Lung (tissue), 16 donors: ENCODE measurements around the gene FKBP7. TPM values are rescaled to one million over a fixed set of nuclear protein-coding genes. Genes with fewer than 3 reads are reported as not detected.
"Not testable (repeated sequence)": the region's sequence is repeated elsewhere in the genome, so short reads cannot be mapped to it uniquely, and the experiment has no call there.

Source experiments
- ATAC-seq: fragments of 200-7000 bp; cut with Tn5 transposase; one replicate; pipeline ENCODE4 v1.9.1; 2020; ENCODE audit warnings: moderate number of reproducible peaks; ENCODE audit not compliant: insufficient read depth, low FRiP score
- DNase-seq, 3 donors: peaks; one replicate each; pipeline ENCODE4 v3.0.0-alpha.2; 2013 to 2017
- H3K27ac ChIP-seq, 2 donors: one replicate each; pipeline ENCODE4 v1.5.1; 2013; ENCODE audit warnings: mild to moderate bottlenecking in 2 of 2, moderate library complexity in 2 of 2, control low read depth in 1 of 2, inconsistent platforms in 1 of 2, low read depth in 1 of 2, low read length in 1 of 2
- H3K27me3 ChIP-seq, 3 donors: one replicate each; pipeline ENCODE4 v1.5.1; 2013; ENCODE audit warnings: low read length in 2 of 3; ENCODE audit not compliant: control insufficient read depth in 3 of 3, insufficient read depth in 3 of 3
- H3K36me3 ChIP-seq, 4 donors: one replicate each; pipeline ENCODE4 v1.5.1; 2013; ENCODE audit warnings: low read length in 4 of 4, mild to moderate bottlenecking in 1 of 4, moderate library complexity in 1 of 4; ENCODE audit not compliant: control insufficient read depth in 4 of 4, insufficient read depth in 4 of 4
- H3K4me1 ChIP-seq, 5 donors: one replicate each; pipeline ENCODE4 v1.5.1; 2013; ENCODE audit warnings: low read length in 5 of 5, mild to moderate bottlenecking in 2 of 5, moderate library complexity in 1 of 5; ENCODE audit not compliant: control insufficient read depth in 5 of 5, insufficient read depth in 5 of 5
- H3K4me3 ChIP-seq: one replicate; pipeline ENCODE4 v1.5.1; 2013; ENCODE audit warnings: mild to moderate bottlenecking, control low read depth, moderate library complexity
- H3K9ac ChIP-seq, 2 donors: one replicate each; pipeline ENCODE4 v1.5.1; 2013; ENCODE audit warnings: low read length in 2 of 2, control low read depth in 1 of 2; ENCODE audit not compliant: insufficient read depth in 1 of 2
- H3K9me3 ChIP-seq, 4 donors: one replicate each; pipeline ENCODE4 v1.5.1; 2013; ENCODE audit warnings: low read length in 3 of 4, mild to moderate bottlenecking in 1 of 4, moderate library complexity in 1 of 4; ENCODE audit not compliant: control insufficient read depth in 4 of 4, insufficient read depth in 3 of 4
- WGBS, 2 donors: extraction: QIAGEN DNeasy Blood & Tissue Kit; methylation state at CpG; one replicate each; pipeline ENCODE4 v1.1.7; 2013; 5-methylcytosine and 5-hydroxymethylcytosine counted together
- long read RNA-seq, 5 donors: transcript quantifications; one replicate each; lab custom pipeline, GENCODE V29; 2026
- polyA plus RNA-seq, 2 donors: library from polyadenylated mRNA; stranded (reverse); fragments of 200-250 nt; gene quantifications; one replicate each; pipeline ENCODE4 v1.2.1, GENCODE V29; 2013
- total RNA-seq, 2 donors: library from RNA; depleted of rRNA in 1 of 2; stranded (reverse); fragments of >200 nt in 1 of 2; gene quantifications; one replicate each; pipeline ENCODE4 v1.2.1, GENCODE V29; 2014 to 2021
- TF ChIP-seq, protein P1 (sequence below): IDR thresholded peaks from 2 replicates; pipeline ENCODE4 v1.5.1; 2012; ENCODE audit warnings: mild to moderate bottlenecking; ENCODE audit errors: control extremely low read depth, extremely low read depth
- donor health status: control.
- donor health status: control.
- donor health status: Bipolar disorder and iron deficiency.
- donor health status: healthy.
- donor health status: DM: yes; HTN: yes; CAD: no.

FKBP7 gene, protein sequence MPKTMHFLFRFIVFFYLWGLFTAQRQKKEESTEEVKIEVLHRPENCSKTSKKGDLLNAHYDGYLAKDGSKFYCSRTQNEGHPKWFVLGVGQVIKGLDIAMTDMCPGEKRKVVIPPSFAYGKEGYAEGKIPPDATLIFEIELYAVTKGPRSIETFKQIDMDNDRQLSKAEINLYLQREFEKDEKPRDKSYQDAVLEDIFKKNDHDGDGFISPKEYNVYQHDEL
- total RNA-seq, result 10 to 100 TPM in 1 of 2 donors, 1 to 10 TPM in 1; 7.7 to 53.3 TPM
- polyA plus RNA-seq, result 1 to 10 TPM; 6.6 to 7.7 TPM
- long read RNA-seq, donor 1, transcript FKBP7-205 (4 exons, 666 nt), result minor isoform, 6 of 40 reads
- long read RNA-seq, donor 1, transcript FKBP7-204 (4 exons, 2,834 nt), result major isoform, 29 of 40 reads
- long read RNA-seq, donor 1, partial matches to known transcripts, result 0 of 40 reads
- long read RNA-seq, donor 1, other reads (novel, unspliced or antisense), result 0 of 40 reads
- long read RNA-seq, donor 2, transcript FKBP7-204 (4 exons, 2,834 nt), result major isoform, 5 of 9 reads
- long read RNA-seq, donor 2, partial matches to known transcripts, result 0 of 9 reads
- long read RNA-seq, donor 2, other reads (novel, unspliced or antisense), result 0 of 9 reads
- long read RNA-seq, donor 3, transcript FKBP7-204 (4 exons, 2,834 nt), result major isoform, 16 of 21 reads
- long read RNA-seq, donor 3, partial matches to known transcripts, result 0 of 21 reads
- long read RNA-seq, donor 3, other reads (novel, unspliced or antisense), result 0 of 21 reads
- long read RNA-seq, donor 4, transcript FKBP7-204 (4 exons, 2,834 nt), result major isoform, 10 of 15 reads
- long read RNA-seq, donor 4, partial matches to known transcripts, result 0 of 15 reads
- long read RNA-seq, donor 4, other reads (novel, unspliced or antisense), result 0 of 15 reads
- long read RNA-seq, donor 5, transcript FKBP7-205 (4 exons, 666 nt), result minor isoform, 7 of 51 reads
- long read RNA-seq, donor 5, transcript FKBP7-204 (4 exons, 2,834 nt), result major isoform, 34 of 51 reads
- long read RNA-seq, donor 5, partial matches to known transcripts, result 0 of 51 reads
- long read RNA-seq, donor 5, other reads (novel, unspliced or antisense), result 0 of 51 reads

DNA sequence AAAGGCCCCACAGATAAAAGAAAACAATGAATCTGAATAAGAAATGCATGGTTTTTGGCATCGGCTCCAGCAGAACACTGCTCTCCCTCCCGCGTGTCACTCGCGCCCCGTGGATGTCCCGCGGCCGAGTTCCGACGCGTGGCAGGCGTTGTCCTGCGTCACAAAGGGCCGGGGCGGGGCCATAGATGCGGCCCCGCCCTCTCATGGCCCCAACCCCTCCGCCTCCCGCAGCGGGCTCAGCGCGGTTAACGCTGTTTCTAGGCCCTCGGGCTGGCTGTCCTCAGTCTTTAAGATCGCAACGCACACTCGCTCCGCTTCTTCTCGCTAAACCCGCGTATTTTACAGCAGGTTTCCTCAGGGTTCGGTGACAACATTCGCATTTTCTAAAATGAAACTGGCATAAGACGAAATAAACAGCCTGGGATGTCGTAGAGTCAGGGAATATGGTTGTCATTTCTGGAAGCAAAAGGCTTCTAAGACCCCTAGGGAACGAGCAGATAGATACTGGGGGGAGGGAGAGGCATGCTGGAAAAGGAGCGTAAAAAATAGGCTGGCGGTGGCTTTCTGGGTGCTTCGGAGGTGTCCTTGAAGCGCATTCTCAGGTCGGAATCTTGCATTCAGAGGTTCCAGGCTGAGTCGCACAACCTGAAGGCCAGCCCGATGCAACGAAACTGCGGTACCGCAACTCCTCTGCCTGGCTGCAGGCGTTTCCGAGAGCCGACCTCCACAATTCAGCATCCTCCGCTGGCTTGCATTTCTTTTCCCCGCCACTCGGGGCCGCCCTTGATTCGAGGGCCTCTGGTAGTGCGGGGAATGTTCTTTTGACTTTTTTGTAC, at the start of gene FKBP7:
FKBP7 (minus strand) TSS at position 162 of the 836 bp plus-strand sequence; CDS start at position 61, 101 bp downstream.
- Histone ChIP-seq H3K27me3 (no peaks in the 10 kb centered on the region), H3K9me3 (no peaks in the 10 kb centered on the region), H3K27ac (peak within 1 kb of the TSS; percentile 91 to 96), H3K4me1 (peaks cover 0 to 39% (median 24%) of the 10 kb centered on the region in 5 donors), H3K9ac (peak within 1 kb of the TSS; percentile 87 to 95), H3K4me3 (peak within 1 kb of the TSS; percentile 52), H3K36me3 (peaks cover 0 to 2% (median 0%) of the 10 kb centered on the region in 4 donors)
- TF ChIP-seq, protein P1, sequence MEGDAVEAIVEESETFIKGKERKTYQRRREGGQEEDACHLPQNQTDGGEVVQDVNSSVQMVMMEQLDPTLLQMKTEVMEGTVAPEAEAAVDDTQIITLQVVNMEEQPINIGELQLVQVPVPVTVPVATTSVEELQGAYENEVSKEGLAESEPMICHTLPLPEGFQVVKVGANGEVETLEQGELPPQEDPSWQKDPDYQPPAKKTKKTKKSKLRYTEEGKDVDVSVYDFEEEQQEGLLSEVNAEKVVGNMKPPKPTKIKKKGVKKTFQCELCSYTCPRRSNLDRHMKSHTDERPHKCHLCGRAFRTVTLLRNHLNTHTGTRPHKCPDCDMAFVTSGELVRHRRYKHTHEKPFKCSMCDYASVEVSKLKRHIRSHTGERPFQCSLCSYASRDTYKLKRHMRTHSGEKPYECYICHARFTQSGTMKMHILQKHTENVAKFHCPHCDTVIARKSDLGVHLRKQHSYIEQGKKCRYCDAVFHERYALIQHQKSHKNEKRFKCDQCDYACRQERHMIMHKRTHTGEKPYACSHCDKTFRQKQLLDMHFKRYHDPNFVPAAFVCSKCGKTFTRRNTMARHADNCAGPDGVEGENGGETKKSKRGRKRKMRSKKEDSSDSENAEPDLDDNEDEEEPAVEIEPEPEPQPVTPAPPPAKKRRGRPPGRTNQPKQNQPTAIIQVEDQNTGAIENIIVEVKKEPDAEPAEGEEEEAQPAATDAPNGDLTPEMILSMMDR, result peak; percentile 65
- 1% methylated on average over 56 of the region's 56 CpGs for WGBS, 2 donors
- peak; percentile 81 for ATAC-seq
- peak; percentile 90 to 95 (median 94) for DNase-seq

DNA sequence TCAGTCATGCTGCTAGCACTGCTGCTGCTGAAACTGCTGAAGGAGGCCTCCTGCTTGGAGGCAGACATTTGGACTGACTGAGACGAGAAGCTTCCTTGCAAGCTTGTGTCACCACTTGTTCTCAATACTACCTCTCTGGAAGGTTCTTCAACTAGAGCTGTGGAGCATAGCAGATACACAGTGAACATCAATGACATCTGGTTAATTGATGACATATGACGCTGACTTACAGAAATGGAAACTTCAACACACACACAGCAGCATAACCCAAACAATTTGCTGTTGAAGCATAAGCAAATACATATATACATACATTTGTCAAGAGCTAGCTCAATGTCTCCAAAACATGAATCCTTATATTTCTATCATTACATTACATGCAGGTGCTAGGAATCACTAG, 49.2 kb upstream of the FKBP7 start:
- Histone ChIP-seq H3K27ac (no peak overlapping the region), H3K9ac (no peak overlapping the region)

DNA sequence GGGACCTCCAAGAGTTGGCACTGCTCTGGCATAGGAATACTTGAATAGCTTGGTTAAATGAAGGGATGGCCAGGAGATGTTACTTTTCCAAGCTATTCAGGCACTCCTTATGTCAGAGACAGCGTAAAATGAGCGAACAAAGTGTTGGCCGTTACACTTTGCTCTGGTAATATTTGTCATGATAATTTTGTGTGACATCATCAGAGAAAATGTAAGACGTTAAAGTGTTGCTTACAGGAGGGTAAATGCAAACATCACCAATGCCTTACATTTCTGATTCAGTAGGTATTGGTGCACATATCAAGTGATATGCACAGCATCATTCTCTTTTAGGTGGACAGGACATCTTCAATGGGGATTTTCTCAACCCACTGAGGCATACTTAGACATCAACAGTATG, 47.9 kb upstream of the FKBP7 start:
- Histone ChIP-seq H3K9ac (no peak overlapping the region), H3K4me1 (peaks cover 0 to 6% (median 0%) of the 10 kb centered on the region in 5 donors), H3K36me3 (peaks cover 0 to 32% (median 0%) of the 10 kb centered on the region in 4 donors), H3K27me3 (no peaks in the 10 kb centered on the region), H3K4me3 (no peak overlapping the region), H3K9me3 (no peaks in the 10 kb centered on the region), H3K27ac (no peak overlapping the region)
- TF ChIP-seq, protein P1, result no peak
- ATAC-seq (no peak), DNase-seq (no peak)
- 76 to 94% methylated on average over 4 of the region's 4 CpGs for WGBS, 2 donors

More for the DNA sequence above, 49.2 kb upstream of the FKBP7 start:
- H3K27me3 ChIP-seq, result no peaks in the 10 kb centered on the region
- WGBS, 2 donors, result 59 to 83% methylated on average over 2 of the region's 2 CpGs
- peaks cover under 1 to 39% (median 5%) of the 10 kb centered on the region in 4 donors for H3K36me3 ChIP-seq
- ATAC-seq, result no peak
- TF ChIP-seq, protein P1, result no peak
- H3K9me3 ChIP-seq, result no peaks in the 10 kb centered on the region
- DNase-seq, result no peak
- no peak overlapping the region for H3K4me3 ChIP-seq
- peaks cover 0 to 6% (median 0%) of the 10 kb centered on the region in 5 donors for H3K4me1 ChIP-seq

DNA sequence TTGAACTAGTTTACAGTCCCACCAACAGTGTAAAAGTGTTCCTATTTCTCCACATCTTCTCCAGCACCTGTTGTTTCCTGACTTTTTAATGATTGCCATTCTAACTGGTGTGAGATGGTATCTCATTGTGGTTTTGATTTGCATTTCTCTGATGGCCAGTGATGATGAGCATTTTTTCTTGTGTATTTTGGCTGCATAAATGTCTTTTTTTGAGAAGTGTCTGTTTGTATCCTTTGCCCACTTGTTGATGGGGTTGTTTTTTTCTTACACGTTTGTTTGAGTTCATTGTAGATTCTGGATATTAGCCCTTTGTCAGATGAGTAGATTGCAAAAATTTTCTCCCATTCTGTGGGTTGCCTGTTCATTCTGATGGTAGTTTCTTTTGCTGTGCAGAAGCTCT, 47.1 kb upstream of the FKBP7 start:
- H3K4me3 ChIP-seq, H3K27me3 ChIP-seq, H3K27ac ChIP-seq, H3K9me3 ChIP-seq, DNase-seq, H3K9ac ChIP-seq, ATAC-seq, H3K4me1 ChIP-seq: not testable (repeated sequence)
- 63 to 75% methylated on average over 1 of the region's 1 CpG for WGBS, 2 donors
- H3K36me3 ChIP-seq, result peaks cover 0 to 24% (median 0%) of the 10 kb centered on the region in 4 donors

DNA sequence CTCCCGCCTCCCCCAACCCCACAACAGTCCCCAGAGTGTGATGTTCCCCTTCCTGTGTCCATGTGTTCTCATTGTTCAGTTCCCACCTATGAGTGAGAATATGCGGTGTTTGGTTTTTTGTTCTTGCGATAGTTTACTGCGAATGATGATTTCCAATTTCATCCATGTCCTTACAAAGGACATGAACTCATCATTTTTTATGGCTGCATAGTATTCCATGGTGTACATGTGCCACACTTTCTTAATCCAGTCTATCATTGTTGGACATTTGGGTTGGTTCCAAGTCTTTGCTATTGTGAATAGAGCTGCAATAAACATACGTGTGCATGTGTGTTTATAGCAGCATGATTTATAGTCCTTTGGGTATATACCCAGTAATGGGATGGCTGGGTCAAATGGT, 46.6 kb upstream of the FKBP7 start:
- H3K27me3 ChIP-seq, H3K4me1 ChIP-seq, H3K4me3 ChIP-seq, H3K9me3 ChIP-seq, H3K9ac ChIP-seq, DNase-seq, ATAC-seq, H3K27ac ChIP-seq: not testable (repeated sequence)
- WGBS, 2 donors, result 72 to 85% methylated on average over 4 of the region's 5 CpGs
- H3K36me3 ChIP-seq, result peaks cover 0 to 20% (median 0%) of the 10 kb centered on the region in 4 donors
